ENCODE results near the gene ADGRV1. TPM values are rescaled to one million over a fixed set of nuclear protein-coding genes. Genes with fewer than 3 reads are reported as not detected.

The ADGRV1 gene
- total RNA-seq, 1 experiment from 2014 or later = 64.8 TPM

GRCh38 chr5:91000743-91001142 is 442.1 kb downstream of the ADGRV1 start:
- H3K14ac ChIP-seq (ENCODE audit: insufficient read depth, low read length) = no peak overlapping the region
- no peak overlapping the region for H2BK5ac ChIP-seq (ENCODE audit: insufficient read length, low read length)
- no peak overlapping the region for H3K56ac ChIP-seq (ENCODE audit: insufficient read length, low read depth, low read length)
- H3K27ac Mint-ChIP-seq = peak overlapping the region in 1 of 3 experiments; percentile 85; a peak in 2 of 7 replicates
- H3K27me3 Mint-ChIP-seq (ENCODE audit: low read depth) = no peaks in the 10 kb centered on the region
- H4K5ac ChIP-seq (ENCODE audit: insufficient read length, low read depth, low read length) = no peak overlapping the region
- no peak overlapping the region for H2BK12ac ChIP-seq (ENCODE audit: insufficient read length, low read depth, low read length)
- no peak overlapping the region for H3T11ph ChIP-seq (ENCODE audit: low read length)
- H3K23me2 ChIP-seq (ENCODE audit: insufficient read length, low read depth, low read length, poor library complexity, severe bottlenecking) = no peaks in the 10 kb centered on the region
- H4K20me1 ChIP-seq (ENCODE audit: control insufficient read depth, insufficient read depth, insufficient read length) = no peaks in the 10 kb centered on the region
- H2BK20ac ChIP-seq (ENCODE audit: low read depth, low read length, poor library complexity, severe bottlenecking) = no peak overlapping the region
- H3K27me3 ChIP-seq (ENCODE audit: insufficient read depth, low read length) = no peaks in the 10 kb centered on the region
- peaks cover 6 to 17% (median 10%) of the 10 kb centered on the region in 3 experiments for H3K36me3 Mint-ChIP-seq (ENCODE audit: insufficient read depth in 1 of 3, low read depth in 3 of 3)
- H4K8ac ChIP-seq (replicated peaks; ENCODE audit: insufficient read length, low read depth, low read length) = no peak overlapping the region
- H4K91ac ChIP-seq (ENCODE audit: insufficient read length, low read depth, low read length) = no peak overlapping the region
- no peaks in the 10 kb centered on the region for H3K79me1 ChIP-seq (ENCODE audit: insufficient read depth, low read depth, low read length, poor library complexity, severe bottlenecking)
- no peak overlapping the region for H3K27ac ChIP-seq (ENCODE audit: insufficient read length, low read depth, low read length)
- H3K4me1 ChIP-seq (ENCODE audit: insufficient read depth, low read length) = no peaks in the 10 kb centered on the region
- no peak overlapping the region for H2BK15ac ChIP-seq (ENCODE audit: low read depth, low read length)
- no peak overlapping the region for H3K23ac ChIP-seq (ENCODE audit: insufficient read length, low read depth, low read length)
- H3K9me3 ChIP-seq (ENCODE audit: control insufficient read depth, low read depth, low read length) = no peaks in the 10 kb centered on the region
- no peak overlapping the region for H3K4me3 Mint-ChIP-seq
- H2BK120ac ChIP-seq (ENCODE audit: low read depth, low read length, poor library complexity, severe bottlenecking) = no peak overlapping the region
- H3K4ac ChIP-seq (ENCODE audit: low read depth, low read length) = no peak overlapping the region
- peaks cover under 1 to 2% of the 10 kb centered on the region in 2 experiments; a peak in 4 of 5 replicates for H3K9me3 Mint-ChIP-seq
- no peak for DNase-seq
- no peaks in the 10 kb centered on the region for H3K4me1 Mint-ChIP-seq
- H2AK5ac ChIP-seq (ENCODE audit: insufficient read length, low read length) = no peak overlapping the region
- no peak overlapping the region for H3K9ac ChIP-seq (ENCODE audit: extremely low read depth, insufficient read length, low read length)
- H3K18ac ChIP-seq (ENCODE audit: insufficient read length, low read depth, low read length) = no peak overlapping the region
- no peak overlapping the region for H3K4me2 ChIP-seq (ENCODE audit: insufficient read depth, insufficient read length, low read length)
- no peaks in the 10 kb centered on the region for H3K79me2 ChIP-seq (ENCODE audit: insufficient read depth, low read length)
- no peak overlapping the region for H2AFZ ChIP-seq (ENCODE audit: low read length)
- no CpG with 5 or more reads among the region's 1 CpG for WGBS (ENCODE audit: extremely low coverage, insufficient read length, low lambda C conversion rate)
- no peak for TF ChIP-seq CTCF (conservative IDR thresholded peaks at IDR 0.05)

All from H9 (cell line).